ENCODE data around the gene USP16. TPM values are rescaled to one million over a fixed set of nuclear protein-coding genes. Genes with fewer than 3 reads are reported as not detected.
"Not testable (repeated sequence)": the region's sequence is repeated elsewhere in the genome, so short reads cannot be mapped to it uniquely, and the experiment has no call there.

The USP16 gene
- total RNA-seq, 4 donors from 2014 or later: 28.3 to 49.5 (median 38.3) TPM

- no peaks in the 10 kb centered on the region for H3K36me3 ChIP-seq
- no peaks in the 10 kb centered on the region for H3K9me3 ChIP-seq
- H3K4me1 ChIP-seq: peaks cover 0 to 19% (median 15%) of the 10 kb centered on the region in 4 donors
- no peak for DNase-seq
- no peaks in the 10 kb centered on the region for H3K27me3 ChIP-seq
- TF ChIP-seq POLR2A (IDR thresholded peaks at IDR 0.05): no peak
- TF ChIP-seq CTCF (IDR thresholded peaks at IDR 0.05): no peak
- H3K4me3 ChIP-seq: no peak overlapping the region
- H3K27ac ChIP-seq: no peak overlapping the region
These were observed 50.3 kb downstream of the USP16 start for GRCh38 chr21:29074783-29075182.

GRCh38 chr21:29075706-29076466 is 51.4 kb downstream of the USP16 start:
- no peak for TF ChIP-seq CTCF (IDR thresholded peaks at IDR 0.05)
- TF ChIP-seq POLR2A (IDR thresholded peaks at IDR 0.05): no peak
- Histone ChIP-seq H3K36me3 (no peaks in the 10 kb centered on the region), H3K27ac (peak overlapping the region; percentile 86 to 92 (median 89)), H3K4me1 (peaks cover 0 to 19% (median 14%) of the 10 kb centered on the region in 4 donors), H3K9me3 (no peaks in the 10 kb centered on the region), H3K27me3 (no peaks in the 10 kb centered on the region), H3K4me3 (no peak overlapping the region)
- no peak for DNase-seq

GRCh38 chr21:29076731-29077640 is 52.5 kb downstream of the USP16 start:
- H3K27me3 ChIP-seq, H3K9me3 ChIP-seq, H3K36me3 ChIP-seq, H3K4me1 ChIP-seq: not testable (repeated sequence)
- Histone ChIP-seq H3K27ac (peak overlapping the region; percentile 86 to 92 (median 89)), H3K4me3 (peak overlapping the region; percentile 52 to 67 (median 56))
- TF ChIP-seq CTCF (IDR thresholded peaks at IDR 0.05) (peak in 1 of 6 experiments; percentile 6), POLR2A (IDR thresholded peaks at IDR 0.05) (peak; percentile 40 to 73)
- peak; percentile 69 to 86 (median 83) for DNase-seq

GRCh38 chr21:29077651-29078090 is 53.2 kb downstream of the USP16 start:
- no peaks in the 10 kb centered on the region for H3K27me3 ChIP-seq
- H3K27ac ChIP-seq: peak overlapping the region; percentile 86 to 92 (median 89)
- DNase-seq: peak in 1 of 3 donors; percentile 35
- H3K4me1 ChIP-seq: peaks cover 0 to 4% (median under 1%) of the 10 kb centered on the region in 4 donors
- no peaks in the 10 kb centered on the region for H3K36me3 ChIP-seq
- H3K4me3 ChIP-seq: peak overlapping the region; percentile 52 to 67 (median 56)
- H3K9me3 ChIP-seq: no peaks in the 10 kb centered on the region
- TF ChIP-seq CTCF (IDR thresholded peaks at IDR 0.05) (no peak), POLR2A (IDR thresholded peaks at IDR 0.05) (no peak)

GRCh38 chr21:29078869-29079767 is 54.6 kb downstream of the USP16 start:
- TF ChIP-seq POLR2A (IDR thresholded peaks at IDR 0.05): no peak
- TF ChIP-seq CTCF (IDR thresholded peaks at IDR 0.05): no peak
- Histone ChIP-seq H3K27me3 (no peaks in the 10 kb centered on the region), H3K9me3 (no peaks in the 10 kb centered on the region), H3K36me3 (no peaks in the 10 kb centered on the region), H3K4me1 (peaks cover 0 to 4% (median 0%) of the 10 kb centered on the region in 4 donors), H3K27ac (peak overlapping the region in 2 of 4 donors; percentile 11 to 38), H3K4me3 (no peak overlapping the region)
- DNase-seq: peak in 1 of 3 donors; percentile 52

Measured in Peyer's patch (tissue), 4 donors.